Endothelial cell of umbilical vein (primary cell): ENCODE measurements around the gene ANKLE2. TPM values are rescaled to one million over a fixed set of nuclear protein-coding genes. Genes with fewer than 3 reads are reported as not detected.

ENCODE experiments used
- BruUV-seq: library from RNA; stranded (reverse); fragments of 400-500 nt; replicated peaks from 2 replicates; lab custom pipeline; 2021; lab: Mats Ljungman, UMichigan
- CTCF ChIA-PET: fragments of 300-600, 350-600 bp; sonication (Branson Sonifier 250); formaldehyde crosslinking; loops from one replicate; lab custom pipeline; 2021; ENCODE audit warnings: antibody characterized with exemption, inconsistent platforms; lab: Charles Lee
- POLR2A ChIA-PET: fragments of 300-600, 350-600 bp; sonication (Branson Sonifier 250); formaldehyde crosslinking; loops from one replicate; lab custom pipeline; 2021; ENCODE audit warnings: antibody characterized with exemption, inconsistent platforms; lab: Charles Lee
- DNase-seq: peaks from one replicate; pipeline ENCODE4 v3.0.0-alpha.2; 2011; ENCODE audit warnings: low read depth, low spot score
- FAIRE-seq: peaks from 2 replicates; lab custom pipeline; 2011; peaks lifted over from hg19 to GRCh38; lab: Jason Lieb, UNC
- H2AFZ ChIP-seq: 2 replicates; pipeline ENCODE4 v1.6.0; 2012; ENCODE audit warnings: low read depth, low read length, control low read depth, inconsistent platforms
- H3K27ac ChIP-seq: 2 replicates; pipeline ENCODE4 v1.5.1; 2011; ENCODE audit warnings: low read depth, mild to moderate bottlenecking, control low read depth, low read length, moderate library complexity; ENCODE audit not compliant: insufficient read depth
- H3K27me3 ChIP-seq, 2 experiments: 2 replicates each; pipeline versions ENCODE4 v1.6.0 to v1.6.1; 2011; ENCODE audit warnings: low read length in 2 of 2, mixed read lengths in 1 of 2; ENCODE audit not compliant: control insufficient read depth in 2 of 2, insufficient read depth in 2 of 2
- H3K36me3 ChIP-seq, 2 experiments: 2 replicates in 1 of 2; 3 replicates in 1 of 2; pipeline ENCODE4 v1.5.1; 2011; ENCODE audit warnings: low read length in 2 of 2, mild to moderate bottlenecking in 1 of 2, moderate library complexity in 1 of 2; ENCODE audit not compliant: control insufficient read depth in 2 of 2, insufficient read depth in 2 of 2; ENCODE audit errors: extremely low read depth in 1 of 2
- H3K4me1 ChIP-seq: 3 replicates; pipeline ENCODE4 v1.5.1; 2011; ENCODE audit warnings: mild to moderate bottlenecking, low read length; ENCODE audit not compliant: control insufficient read depth, insufficient read depth; ENCODE audit errors: extremely low read depth
- H3K4me2 ChIP-seq: 2 replicates; pipeline ENCODE4 v1.6.1; 2011; ENCODE audit warnings: low read length, control low read depth, mixed read lengths; ENCODE audit not compliant: insufficient read depth
- H3K4me3 ChIP-seq, 3 experiments: fragments of 200-600 bp in 1 of 3; sonication (generic), shearing (Covaris generic) in 1 of 3; replicated peaks in 1 of 3; 2 replicates each; pipeline ENCODE4 v1.5.1; 2011 to 2016; ENCODE audit warnings: control low read depth in 3 of 3, low read length in 3 of 3, mild to moderate bottlenecking in 2 of 3, inconsistent platforms in 1 of 3, low read depth in 1 of 3, moderate library complexity in 1 of 3; ENCODE audit not compliant: insufficient read depth in 1 of 3
- H3K79me2 ChIP-seq: 2 replicates; pipeline ENCODE4 v1.6.0; 2012; ENCODE audit warnings: low read length, inconsistent platforms; ENCODE audit not compliant: control insufficient read depth, insufficient read depth
- H3K9ac ChIP-seq: replicated peaks from 2 replicates; pipeline ENCODE3; 2011; ENCODE audit warnings: low read length, control low read depth; ENCODE audit not compliant: insufficient read depth; ENCODE audit errors: extremely low read depth
- H3K9me1 ChIP-seq: replicated peaks from 3 replicates; pipeline ENCODE4 v1.6.0; 2011; ENCODE audit warnings: mild to moderate bottlenecking, low read length; ENCODE audit not compliant: control insufficient read depth, insufficient read depth; ENCODE audit errors: extremely low read depth
- H3K9me3 ChIP-seq: replicated peaks from 2 replicates; pipeline ENCODE4 v1.5.1; 2012; ENCODE audit warnings: low read length, inconsistent platforms; ENCODE audit not compliant: control insufficient read depth, insufficient read depth
- H4K20me1 ChIP-seq: replicated peaks from 2 replicates; pipeline ENCODE3; 2011; ENCODE audit warnings: mild to moderate bottlenecking, low read length; ENCODE audit not compliant: control insufficient read depth, insufficient read depth; ENCODE audit errors: extremely low read depth
- EZH2 ChIP-seq: IDR thresholded peaks from 2 replicates; pipeline ENCODE4 v1.6.1; 2012; ENCODE audit warnings: borderline replicate concordance, low read depth, mild to moderate bottlenecking, moderate library complexity, low read length, inconsistent platforms; ENCODE audit not compliant: severe bottlenecking
- FOS ChIP-seq: IDR thresholded peaks from 2 replicates; pipeline ENCODE4 v1.6.1; 2011; ENCODE audit warnings: mild to moderate bottlenecking, low read length, moderate library complexity, borderline replicate concordance; ENCODE audit not compliant: insufficient read depth
- JUN ChIP-seq: IDR thresholded peaks from 2 replicates; pipeline ENCODE4 v1.6.1; 2011; ENCODE audit warnings: borderline replicate concordance, low read depth; ENCODE audit not compliant: insufficient read length, insufficient read depth
- MAX ChIP-seq: IDR thresholded peaks from 2 replicates; pipeline ENCODE4 v1.6.1; 2011; ENCODE audit not compliant: insufficient read depth, insufficient read length
- POLR2A ChIP-seq: IDR thresholded peaks from 2 replicates; pipeline ENCODE4 v1.6.1; 2012; ENCODE audit warnings: low read depth, mild to moderate bottlenecking, control low read depth, low read length
- dilution Hi-C: fragments of 300-500 bp; cut with MboI; formaldehyde crosslinking; loops from one replicate; pipeline ENCODE4 v1.15.0; 2019; ENCODE audit warnings: low sequenced_read_pairs; ENCODE audit not compliant: extremely low pct_ligation_motif_present
- intact Hi-C: fragments of 100-400 bp; cut with micrococcal nuclease; formaldehyde crosslinking; loops from one replicate; pipeline ENCODE4 v1.10.0; 2022
- polyA plus RNA-seq, 4 experiments: library from polyadenylated mRNA; depleted of rRNA in 3 of 4; stranded (reverse) in 3 of 4; unstranded in 1 of 4; fragments of >200 nt; gene quantifications; 2 replicates each; pipeline versions ENCODE4 v1.2.1 to v1.2.3, GENCODE V29; 2011 to 2012; ENCODE audit warnings: missing spikeins in 1 of 4
- total RNA-seq: library from RNA; stranded (reverse); gene quantifications from 2 replicates; pipeline ENCODE4 v1.2.3, GENCODE V29; 2021

ANKLE2 gene
- total and polyA plus RNA-seq, 2 donors (not counting 3 experiments of a cell fraction or from before 2014, with no cell fraction given) = 75.8 to 112 TPM

- intact Hi-C loops = no loop called here
- BruUV-seq = no TSS peak
These were observed 45.2 kb upstream of the ANKLE2 start for GRCh38 chr12:132806857-132807256.

GRCh38 chr12:132804426-132804861 is 42.8 kb upstream of the ANKLE2 start:
- Histone ChIP-seq H3K4me2 (no peak overlapping the region), H3K9ac (no peak overlapping the region), H3K4me3 (no peak overlapping the region), H3K27ac (no peak overlapping the region), H3K4me1 (no peaks in the 10 kb centered on the region), H3K79me2 (peaks cover 22% of the 10 kb centered on the region), H3K9me3 (no peaks in the 10 kb centered on the region), H3K9me1 (no peaks in the 10 kb centered on the region), H3K27me3 (no peaks in the 10 kb centered on the region), H4K20me1 (no peaks in the 10 kb centered on the region), H2AFZ (no peak overlapping the region), H3K36me3 (peaks cover 21 to 53% of the 10 kb centered on the region in 2 experiments)
- ChIA-PET CTCF (no interaction called here), POLR2A (no interaction called here)
- DNase-seq = no peak
- FAIRE-seq = no peak
- no TSS peak for BruUV-seq
- dilution Hi-C loops (no loop called here), intact Hi-C loops (no loop called here)
- TF ChIP-seq MAX = no peak
- TF ChIP-seq POLR2A = no peak
- TF ChIP-seq FOS = no peak
- no peak for TF ChIP-seq JUN

More at GRCh38 chr12:132806857-132807256, 45.2 kb upstream of the ANKLE2 start:
- dilution Hi-C loops = no loop called here
- no peak overlapping the region for H3K9ac ChIP-seq
- H3K27ac ChIP-seq = no peak overlapping the region
- no peaks in the 10 kb centered on the region for H3K9me1 ChIP-seq
- no peaks in the 10 kb centered on the region for H3K4me1 ChIP-seq
- H3K4me2 ChIP-seq = no peak overlapping the region
- no peak for TF ChIP-seq EZH2
- DNase-seq (no peak), FAIRE-seq (no peak)
- no peaks in the 10 kb centered on the region for H3K27me3 ChIP-seq
- peaks cover 22% of the 10 kb centered on the region for H3K79me2 ChIP-seq
- no peaks in the 10 kb centered on the region for H3K9me3 ChIP-seq
- no peak overlapping the region for H2AFZ ChIP-seq
- H4K20me1 ChIP-seq = no peaks in the 10 kb centered on the region
- ChIA-PET POLR2A (no interaction called here), CTCF (no interaction called here)
- no peak overlapping the region for H3K4me3 ChIP-seq
- peaks cover 12 to 43% of the 10 kb centered on the region in 2 experiments for H3K36me3 ChIP-seq
